LNCaP clone FGC (cell line): ENCODE measurements around the gene CYFIP2.

ENCODE experiments used
- DNase-seq: peaks from one replicate; pipeline ENCODE4 v3.0.0-alpha.2; 2011; ENCODE audit warnings: low read depth
- H3K4me3 ChIP-seq: 2 replicates; pipeline ENCODE4 v1.5.1; 2011; ENCODE audit warnings: mild to moderate bottlenecking, low read depth, low read length, control low read depth
- TF ChIP-seq, protein P1 (sequence below): IDR thresholded peaks from 2 replicates; pipeline ENCODE4 v1.5.1; 2012; ENCODE audit warnings: mild to moderate bottlenecking; ENCODE audit not compliant: control insufficient read depth, insufficient read depth; ENCODE audit errors: extremely low read depth

Gene CYFIP2

DNA sequence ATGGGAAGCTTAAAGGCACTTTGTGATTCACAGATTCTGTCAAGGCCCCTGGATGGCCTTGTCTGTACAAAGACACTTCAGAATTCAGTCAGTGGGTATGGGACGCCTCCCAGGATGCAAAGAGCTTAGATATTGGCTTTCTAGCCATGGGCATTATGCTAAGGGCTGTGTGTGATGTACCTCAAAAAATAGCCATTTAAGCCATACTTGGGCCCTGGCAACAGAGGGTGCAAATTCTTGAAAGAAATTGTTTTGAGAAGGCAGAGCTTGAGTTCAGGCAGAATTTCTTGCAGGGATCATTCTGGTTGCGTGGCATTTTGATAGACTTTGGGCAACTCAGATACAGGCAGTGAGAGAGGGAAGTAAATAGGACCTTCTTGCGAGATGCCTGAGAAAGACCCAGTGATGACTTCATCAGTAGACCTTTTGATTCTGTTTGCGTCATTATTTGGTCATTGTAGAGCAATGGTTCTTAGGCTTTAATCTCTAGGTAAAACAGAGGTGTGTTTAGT, 3.9 kb downstream of the CYFIP2 start:
- H3K4me3 ChIP-seq, result no peak overlapping the region
- DNase-seq, result no peak
- TF ChIP-seq, protein P1, sequence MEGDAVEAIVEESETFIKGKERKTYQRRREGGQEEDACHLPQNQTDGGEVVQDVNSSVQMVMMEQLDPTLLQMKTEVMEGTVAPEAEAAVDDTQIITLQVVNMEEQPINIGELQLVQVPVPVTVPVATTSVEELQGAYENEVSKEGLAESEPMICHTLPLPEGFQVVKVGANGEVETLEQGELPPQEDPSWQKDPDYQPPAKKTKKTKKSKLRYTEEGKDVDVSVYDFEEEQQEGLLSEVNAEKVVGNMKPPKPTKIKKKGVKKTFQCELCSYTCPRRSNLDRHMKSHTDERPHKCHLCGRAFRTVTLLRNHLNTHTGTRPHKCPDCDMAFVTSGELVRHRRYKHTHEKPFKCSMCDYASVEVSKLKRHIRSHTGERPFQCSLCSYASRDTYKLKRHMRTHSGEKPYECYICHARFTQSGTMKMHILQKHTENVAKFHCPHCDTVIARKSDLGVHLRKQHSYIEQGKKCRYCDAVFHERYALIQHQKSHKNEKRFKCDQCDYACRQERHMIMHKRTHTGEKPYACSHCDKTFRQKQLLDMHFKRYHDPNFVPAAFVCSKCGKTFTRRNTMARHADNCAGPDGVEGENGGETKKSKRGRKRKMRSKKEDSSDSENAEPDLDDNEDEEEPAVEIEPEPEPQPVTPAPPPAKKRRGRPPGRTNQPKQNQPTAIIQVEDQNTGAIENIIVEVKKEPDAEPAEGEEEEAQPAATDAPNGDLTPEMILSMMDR, result no peak

DNA sequence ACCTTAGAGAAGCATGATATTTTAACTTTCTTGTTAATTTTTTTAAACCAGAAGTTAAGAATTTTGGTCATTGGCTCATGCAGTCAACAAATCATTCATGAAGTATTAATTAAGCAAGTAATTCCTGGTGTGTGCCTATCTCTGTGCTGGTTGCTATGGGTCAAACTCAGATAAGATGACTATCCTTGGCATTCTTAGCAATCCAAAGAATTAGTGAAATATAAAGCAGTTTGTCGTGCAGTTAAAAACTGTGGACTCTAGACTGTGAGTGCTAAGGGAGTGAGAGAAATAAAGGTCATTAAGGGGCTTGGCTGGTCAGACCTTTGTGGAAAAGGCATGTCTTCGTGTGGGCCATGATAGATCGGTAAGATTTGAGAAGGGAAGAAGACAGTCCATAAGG, 4.8 kb downstream of the CYFIP2 start:
- no peak for DNase-seq
- TF ChIP-seq, protein P1, result no peak
- no peak overlapping the region for H3K4me3 ChIP-seq

DNA sequence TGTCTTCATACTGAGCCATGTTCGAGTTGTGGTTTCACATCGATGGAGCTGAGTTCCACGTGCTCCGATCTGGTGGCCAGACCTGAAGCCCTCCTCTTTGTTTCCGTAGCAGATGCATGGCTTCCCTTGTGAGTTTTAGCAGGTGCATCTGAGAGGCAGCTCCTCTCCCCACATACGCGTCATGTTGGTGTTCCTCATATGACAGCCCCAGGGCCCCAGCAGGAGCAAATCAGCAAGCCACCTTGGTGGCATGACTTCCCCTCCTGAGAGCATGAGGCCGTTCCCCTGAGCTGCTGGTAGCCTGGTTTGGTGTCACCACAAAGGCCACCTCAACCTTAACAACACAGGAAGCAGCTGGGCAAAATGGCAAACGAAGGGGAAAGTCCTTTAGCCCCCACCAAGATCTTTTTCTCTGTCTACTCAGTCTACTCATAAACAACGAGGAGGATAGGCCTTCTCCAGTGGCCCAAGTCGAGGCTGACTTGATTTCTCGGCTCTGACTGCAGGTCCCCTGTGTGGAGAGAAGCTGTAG, 5.9 kb downstream of the CYFIP2 start:
- TF ChIP-seq, protein P1, result no peak
- DNase-seq, result no peak
- H3K4me3 ChIP-seq, result no peak overlapping the region

GRCh38 chr5:157273131-157273556, 7.2 kb downstream of the CYFIP2 start:
- TF ChIP-seq, protein P1, result no peak
- DNase-seq, result no peak
- no peak overlapping the region for H3K4me3 ChIP-seq

- no peak for DNase-seq
- TF ChIP-seq, protein P1, result no peak
- H3K4me3 ChIP-seq, result no peak overlapping the region
Measured at GRCh38 chr5:157275403-157275802, 9.5 kb downstream of the CYFIP2 start.

- no peak for DNase-seq
- H3K4me3 ChIP-seq, result no peak overlapping the region
- TF ChIP-seq, protein P1, result no peak
Measured at GRCh38 chr5:157278319-157279037, 12.6 kb downstream of the CYFIP2 start.
